Hematopoietic multipotent progenitor cell treated with erythropoietin and hydrocortisone succinate and interleukin-3 and kit ligand, for 8 days (in vitro differentiated cells): Measurements from ENCODE around the gene ENTPD8.
"Not testable (repeated sequence)": the region's sequence is repeated elsewhere in the genome, so short reads cannot be mapped to it uniquely, and the experiment has no call there.

Experiments used
- DNase-seq: peaks from one replicate; pipeline ENCODE4 v3.0.0-alpha.2; 2015

ENTPD8 gene

DNA sequence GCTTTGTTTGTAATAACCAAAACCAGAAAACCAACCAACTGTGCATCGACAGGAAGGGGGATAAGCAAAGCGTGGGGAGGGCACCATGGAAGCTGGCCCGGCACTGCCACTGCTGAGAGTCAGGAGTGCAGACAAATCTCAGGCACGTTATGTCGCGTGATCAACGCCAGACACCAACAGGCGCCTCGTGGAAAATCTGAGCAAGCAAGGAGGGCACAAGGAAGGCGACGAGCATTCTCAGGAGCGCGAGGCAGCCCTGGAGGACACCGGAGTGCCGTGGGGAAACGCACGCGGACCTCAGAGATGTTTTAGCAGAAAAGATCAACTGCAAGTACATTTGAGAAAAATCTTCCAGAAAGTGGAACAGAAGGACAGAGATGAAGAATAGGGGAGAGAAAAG, 33.1 kb upstream of the ENTPD8 start:
- DNase-seq = no peak

DNA sequence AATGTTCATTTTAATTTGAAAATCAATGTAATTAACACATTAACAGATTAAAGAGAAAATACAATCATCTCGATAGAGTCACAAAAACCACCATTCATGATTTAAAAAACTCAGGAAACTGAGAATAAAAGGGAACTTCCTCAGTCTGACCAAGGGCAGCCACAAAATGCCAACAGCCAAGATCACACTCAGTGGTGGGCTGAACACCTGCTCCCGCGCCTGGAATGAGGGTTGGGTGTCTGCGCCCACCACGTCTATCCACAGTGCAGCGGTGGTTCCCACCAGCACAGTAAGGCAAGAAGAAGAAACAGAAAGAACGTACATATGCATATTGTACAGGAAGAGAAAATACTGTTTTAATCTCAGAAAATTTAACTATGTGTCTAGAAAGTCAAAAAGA, 29.6 kb upstream of the ENTPD8 start:
- no peak for DNase-seq

DNA sequence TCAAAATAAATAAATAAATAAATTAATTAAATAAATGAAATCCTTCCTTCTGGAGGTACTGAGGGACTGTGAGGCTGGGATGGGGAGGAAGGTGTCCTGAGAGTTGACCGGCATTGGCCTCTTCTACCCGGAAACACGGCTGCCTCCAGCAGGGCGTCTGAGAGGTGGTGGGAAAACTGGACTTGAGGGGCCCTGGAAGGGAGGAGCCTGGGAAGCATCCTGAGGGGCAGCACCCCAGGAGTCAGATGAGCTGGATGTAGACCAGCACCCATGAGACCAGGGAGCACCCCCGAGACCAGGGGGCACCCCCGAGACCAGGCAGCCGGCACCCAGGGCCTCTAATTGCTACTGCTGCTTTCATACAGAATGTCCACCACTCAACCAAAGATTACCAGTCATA, 26.7 kb upstream of the ENTPD8 start:
- no peak for DNase-seq

DNA sequence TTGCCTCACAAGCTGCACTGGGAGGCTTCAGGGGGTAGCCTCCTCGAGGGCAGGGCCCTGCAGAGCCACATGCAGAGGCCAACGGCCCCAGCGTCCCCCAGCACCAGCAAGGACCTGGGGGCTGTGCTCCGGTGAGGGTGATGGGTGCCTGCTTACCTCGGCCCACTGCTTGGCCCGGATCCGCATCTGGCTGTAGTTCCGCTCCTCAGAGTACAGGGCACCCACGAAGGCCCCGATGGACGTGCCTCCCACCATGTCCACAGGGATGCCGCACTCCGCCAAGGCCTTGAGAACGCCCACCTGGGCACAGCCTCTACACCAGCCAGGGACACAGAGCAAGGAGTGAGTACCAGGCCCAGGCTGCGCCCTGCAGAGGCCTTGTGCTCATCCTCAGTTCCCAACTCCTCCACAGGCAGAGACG, 26.0 kb upstream of the ENTPD8 start:
- no peak for DNase-seq

DNA sequence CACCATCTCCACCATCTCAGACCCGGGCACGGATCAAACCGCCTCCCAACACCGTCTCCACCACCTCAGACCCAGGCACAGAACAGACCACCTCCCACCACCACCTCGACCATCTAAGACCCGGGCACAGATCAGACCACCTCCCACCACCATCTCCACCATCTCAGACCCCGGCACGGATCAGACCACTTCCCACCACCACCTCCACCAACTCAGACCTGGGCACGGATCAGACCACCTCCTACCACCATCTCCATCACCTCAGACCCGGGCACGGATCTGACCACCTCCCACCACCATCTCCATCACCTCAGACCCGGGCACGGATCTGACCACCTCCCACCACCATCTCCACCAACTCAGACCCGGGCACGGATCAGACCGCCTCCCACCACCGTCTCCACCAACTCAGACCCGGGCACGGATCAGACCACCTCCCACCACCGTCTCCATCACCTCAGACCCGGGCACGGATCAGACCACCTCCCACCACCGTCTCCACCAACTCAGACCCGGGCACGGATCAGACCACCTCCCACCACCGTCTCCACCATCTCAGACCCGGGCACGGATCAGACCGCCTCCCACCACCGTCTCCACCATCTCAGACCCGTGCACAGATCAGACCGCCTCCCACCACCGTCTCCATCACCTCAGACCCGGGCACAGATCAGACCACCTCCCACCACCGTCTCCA, 25.4 kb upstream of the ENTPD8 start:
- DNase-seq = not testable (repeated sequence)

DNA sequence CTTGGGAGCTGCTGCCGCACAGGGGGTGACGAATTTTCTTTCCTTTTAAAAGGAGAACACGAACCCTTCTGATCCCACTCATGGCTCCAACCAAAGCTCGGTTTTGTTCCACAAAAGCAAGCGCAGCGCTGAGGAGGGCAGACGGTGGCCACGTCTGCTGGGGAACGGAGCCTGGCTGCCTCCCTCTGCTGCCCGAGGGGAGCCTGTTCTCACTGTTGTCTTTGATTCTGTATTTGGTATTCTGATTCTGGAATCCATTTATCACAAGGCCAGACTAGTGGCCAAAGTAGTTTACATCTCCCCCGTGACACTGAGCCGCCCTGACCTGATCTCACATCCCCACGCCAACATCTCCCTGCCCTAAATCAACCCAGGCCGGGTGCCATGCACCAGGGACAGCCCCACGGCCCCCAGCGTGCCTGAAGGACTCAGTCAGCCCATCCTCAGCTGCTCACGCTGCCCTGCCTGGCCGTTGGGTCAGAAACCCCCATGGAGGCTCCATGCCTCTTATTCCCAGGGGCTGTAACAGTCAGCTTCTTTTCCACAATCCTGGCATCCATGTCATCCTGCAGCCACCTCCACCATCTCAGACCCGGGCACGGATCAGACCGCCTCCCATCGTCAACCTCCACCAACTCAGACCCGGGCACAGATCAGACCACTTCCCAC, 24.7 kb upstream of the ENTPD8 start:
- no peak for DNase-seq

DNA sequence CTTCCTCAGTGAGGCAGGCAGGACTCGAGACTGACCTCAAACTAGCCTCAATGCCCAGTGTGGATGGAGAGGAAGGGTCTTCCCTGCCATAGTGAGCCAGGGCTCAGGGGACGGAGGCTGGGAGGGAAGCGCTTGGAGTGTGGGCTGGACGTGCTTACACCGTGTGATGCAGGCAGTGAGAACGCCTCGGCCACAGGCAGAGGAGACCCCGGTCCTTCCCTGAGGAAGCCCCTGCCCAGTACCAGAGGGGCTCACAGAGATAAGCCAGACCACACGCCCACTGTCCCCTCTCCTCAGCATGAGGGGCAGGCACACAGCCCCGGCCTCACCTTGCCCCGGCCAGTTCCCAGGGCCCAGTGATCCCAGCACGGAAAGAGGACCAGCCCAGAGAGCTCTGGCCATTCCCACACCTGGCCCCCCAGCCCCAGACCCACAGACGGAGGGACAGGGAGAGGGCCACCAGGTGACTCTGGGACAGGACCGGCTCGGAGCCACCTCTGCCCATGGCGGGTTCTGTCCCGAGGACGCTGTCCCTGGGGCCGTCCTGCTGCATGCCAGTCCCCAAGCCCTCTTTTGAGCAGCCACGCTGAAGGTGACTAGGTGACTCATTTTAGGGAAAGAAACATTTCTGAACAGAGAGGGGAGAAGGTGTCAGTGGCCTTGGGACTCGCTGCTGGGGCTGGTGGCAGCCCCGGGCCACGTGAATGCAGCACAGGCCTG, 24.0 kb upstream of the ENTPD8 start:
- no peak for DNase-seq

DNA sequence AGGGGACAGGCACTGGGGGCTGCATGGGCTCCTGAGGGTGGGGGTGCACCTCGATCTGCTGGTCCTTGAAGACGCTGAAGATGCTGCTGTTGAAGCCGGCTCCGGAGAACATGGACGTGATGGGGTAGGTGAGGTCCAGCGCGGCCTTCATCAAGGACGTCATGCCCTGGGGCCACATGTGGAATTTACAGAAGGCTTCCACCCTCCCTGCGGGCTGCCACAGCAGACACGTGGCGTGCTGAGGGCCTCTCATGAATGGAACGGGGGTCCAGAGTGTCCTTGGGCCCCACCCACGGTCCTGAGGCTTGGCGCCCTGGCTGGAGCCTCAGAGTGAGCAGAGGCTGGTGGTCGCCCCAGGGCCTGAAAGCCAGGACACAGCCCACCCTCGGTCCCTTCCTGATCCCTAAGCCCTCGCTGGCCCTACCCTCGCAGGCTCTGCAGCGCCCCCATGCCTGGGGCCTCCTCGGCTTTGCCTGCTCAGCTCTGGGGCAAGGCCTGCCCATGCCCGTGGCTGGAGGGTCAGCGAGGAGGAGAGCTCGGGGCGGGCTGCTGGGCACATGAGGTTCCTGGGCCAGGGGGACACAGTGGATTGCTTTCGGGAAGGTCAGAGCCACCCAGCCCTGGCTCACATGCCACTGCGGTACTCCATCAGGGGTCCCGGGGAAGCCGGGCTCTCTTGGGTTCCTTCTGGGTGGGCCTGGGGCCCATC, 23.3 kb upstream of the ENTPD8 start:
- DNase-seq = no peak

DNA sequence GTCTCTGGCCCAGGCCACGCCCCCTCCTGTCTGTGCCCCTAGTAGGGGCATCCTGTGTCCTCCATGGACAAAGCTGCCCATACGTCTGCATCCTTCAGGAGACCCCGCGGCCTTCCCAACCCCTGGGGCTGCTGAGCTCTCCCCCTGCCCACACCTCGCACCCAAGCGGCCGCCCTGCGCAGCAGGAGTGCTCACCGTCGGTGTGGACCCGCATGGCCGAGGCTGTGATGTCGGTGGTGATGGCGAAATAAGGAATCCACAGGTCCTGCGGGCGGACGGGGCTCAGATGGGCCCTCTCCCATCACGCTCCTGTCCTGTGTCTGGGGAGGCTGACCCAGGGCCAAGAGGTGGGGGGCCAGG, 22.8 kb upstream of the ENTPD8 start:
- DNase-seq = no peak

DNA sequence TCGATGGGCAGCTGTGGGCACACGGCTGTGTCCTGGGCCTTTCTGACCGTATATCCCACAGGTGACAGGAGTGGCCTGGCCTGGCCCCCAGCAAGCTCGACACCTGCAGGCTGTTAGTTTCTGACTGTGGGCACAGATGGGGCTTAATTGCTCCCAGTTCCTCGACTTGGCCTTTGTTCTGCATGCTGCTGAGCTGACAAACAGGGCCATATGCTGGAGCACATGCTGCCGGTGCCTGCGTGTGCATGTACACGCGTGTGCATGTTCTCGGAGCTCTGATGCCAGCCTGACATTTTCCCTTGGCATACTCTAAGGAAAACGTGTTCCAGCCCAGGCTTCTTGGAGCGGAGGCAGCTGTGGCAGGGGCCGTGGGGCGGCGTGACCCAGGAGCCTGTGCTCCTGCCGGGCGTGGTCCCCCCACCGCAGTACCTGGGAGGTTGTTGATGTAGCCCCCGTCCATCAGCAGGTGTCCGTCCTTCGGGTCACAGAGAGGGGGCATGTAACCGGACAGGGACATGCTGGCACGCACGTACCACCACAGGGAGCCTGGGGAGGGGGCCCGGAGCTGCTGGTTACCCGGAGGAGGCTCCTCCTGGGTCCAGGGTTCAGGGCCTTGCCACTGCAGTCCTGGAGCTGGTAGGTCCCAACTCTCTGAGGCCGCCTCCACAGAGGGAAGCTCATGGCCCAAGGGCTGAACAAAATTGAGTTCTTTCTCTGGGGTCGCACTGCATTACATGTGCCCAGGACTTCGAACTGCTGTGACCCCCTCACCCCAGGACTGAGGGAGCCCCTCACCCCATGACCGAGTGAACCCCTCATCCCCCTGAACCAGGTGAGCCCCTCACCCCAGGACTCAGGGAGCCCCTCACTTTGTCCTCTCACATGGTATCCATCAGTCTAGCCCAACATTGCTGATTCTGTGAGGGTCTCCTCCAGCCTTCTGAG, 22.1 kb upstream of the ENTPD8 start:
- DNase-seq = no peak

DNA sequence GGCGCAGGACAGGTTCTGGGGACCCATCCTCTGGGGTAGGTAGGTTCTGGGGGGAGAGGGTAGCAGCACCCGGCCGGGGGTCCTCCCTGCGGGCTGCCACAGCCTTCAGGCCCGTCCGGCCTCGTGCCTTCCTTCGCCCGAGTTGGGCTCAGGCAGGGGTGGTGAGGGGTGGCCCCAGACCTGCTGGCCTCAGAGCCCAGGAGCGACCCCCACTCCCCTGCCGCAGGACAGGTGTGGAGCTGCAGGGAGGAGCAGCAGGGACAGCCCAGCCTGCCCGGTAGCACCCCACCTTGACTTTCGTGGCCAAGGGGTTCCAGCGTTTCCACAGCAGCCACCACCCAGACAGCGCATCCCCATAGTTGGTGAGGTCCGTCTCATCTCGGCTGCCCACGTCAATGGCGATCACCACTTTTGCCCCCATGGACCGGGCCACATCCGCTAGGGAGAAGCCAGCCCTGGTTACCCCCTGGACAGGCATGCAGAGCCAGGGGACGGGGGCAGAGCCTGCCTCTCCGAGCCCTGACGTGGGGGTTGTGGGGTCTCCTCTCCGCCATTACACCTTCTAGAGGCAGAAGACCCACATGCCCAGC, 21.3 kb upstream of the ENTPD8 start:
- no peak for DNase-seq

DNA sequence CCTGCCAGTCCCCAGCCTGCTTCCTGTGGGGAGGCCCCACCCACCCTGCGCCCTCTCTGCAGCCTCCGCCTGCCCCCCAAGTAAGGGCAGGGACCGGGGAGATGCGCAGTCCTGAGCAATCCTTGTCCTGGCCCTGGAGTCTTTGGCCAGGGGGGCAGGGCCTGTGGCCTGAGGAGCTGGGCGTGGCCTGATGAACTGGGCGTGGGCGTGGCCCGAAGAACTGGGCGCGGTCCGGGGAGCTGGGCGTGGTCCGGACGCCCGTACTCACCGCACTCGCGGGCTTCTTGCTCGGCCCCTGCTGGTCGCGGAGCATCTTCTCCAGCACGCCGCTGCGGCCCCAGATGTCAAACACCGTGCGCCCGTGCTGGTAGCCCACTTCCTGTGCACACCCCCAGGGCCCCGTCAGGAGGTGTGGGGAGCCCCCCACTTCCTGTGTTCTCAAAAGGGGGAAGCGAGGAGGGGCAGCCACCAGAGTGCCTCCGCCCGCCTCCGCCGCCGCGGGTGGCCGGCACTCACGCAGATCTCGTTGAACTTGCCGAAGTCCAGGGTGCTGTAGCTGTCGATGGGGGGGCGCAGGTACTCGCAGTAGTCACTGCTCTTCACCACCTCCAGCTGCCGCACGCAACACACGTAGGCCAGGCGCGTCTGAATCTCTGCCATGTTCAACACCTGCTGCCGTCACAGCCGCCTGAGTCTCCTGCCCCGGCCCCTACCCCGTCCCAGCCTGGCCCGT, 20.7 kb upstream of the ENTPD8 start:
- peak; percentile 82 for DNase-seq

DNA sequence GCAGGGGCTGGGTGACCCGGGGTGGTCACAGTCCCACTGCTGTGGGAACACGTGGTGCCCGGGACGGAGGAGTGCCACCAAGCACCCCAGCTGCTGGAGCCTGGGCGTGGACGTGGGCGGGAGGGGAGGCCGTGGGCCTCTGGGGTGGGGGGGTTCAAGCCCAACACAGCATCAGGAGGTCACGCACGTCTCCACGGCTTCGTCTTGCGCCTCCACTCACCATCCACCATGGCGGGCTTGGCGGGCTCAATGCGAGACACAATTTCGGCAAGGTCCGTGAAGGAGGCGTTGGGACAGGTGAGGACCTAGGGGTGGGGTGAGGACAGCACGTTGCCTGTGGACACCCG, 20.1 kb upstream of the ENTPD8 start:
- DNase-seq = no peak

DNA sequence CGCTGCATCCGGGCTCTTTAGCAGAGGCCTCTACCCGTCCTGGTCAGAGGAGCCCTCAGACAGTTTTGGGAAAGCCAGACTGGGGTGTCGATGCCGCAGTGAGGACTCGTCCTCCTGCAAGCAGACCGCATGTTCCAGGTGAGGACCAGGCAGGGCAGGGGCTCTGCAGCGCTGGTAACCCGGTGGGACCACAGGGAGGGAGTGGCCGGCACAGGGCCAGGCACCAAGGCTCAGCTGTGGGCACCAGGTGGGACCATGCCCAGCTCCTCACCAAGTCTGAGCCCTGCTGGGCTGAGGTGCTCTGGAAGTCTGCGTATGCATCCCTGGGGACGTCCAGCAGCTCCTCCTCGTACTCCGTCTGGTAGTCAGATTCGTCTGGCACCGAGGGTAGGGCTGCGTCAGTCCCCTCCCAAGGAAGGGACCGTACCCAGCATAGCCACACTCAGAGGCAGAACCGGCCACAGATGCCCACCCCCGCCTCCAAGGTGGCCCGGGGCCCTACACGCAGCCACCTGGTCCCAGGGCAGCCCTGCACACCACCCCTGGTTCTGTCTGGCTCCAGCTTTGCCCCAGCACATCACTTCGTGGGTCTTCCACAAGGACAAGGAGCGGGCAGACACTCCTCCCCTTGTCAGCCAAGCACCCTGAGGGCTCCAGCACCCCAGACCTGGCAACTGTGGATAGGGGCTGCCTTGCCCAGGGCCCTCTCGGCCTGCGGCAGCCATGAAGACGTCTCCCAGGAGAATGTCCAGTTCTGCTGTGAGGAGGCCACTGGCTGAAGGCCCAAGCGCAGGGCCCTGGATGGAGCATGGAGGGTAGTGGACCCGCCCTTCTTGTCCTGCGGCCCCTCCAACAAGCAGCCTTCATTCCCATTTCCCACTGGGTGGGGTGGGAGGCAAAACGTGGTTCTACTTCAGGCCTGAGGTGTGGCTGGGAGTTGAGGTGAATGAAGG, 19.5 kb upstream of the ENTPD8 start:
- no peak for DNase-seq

DNA sequence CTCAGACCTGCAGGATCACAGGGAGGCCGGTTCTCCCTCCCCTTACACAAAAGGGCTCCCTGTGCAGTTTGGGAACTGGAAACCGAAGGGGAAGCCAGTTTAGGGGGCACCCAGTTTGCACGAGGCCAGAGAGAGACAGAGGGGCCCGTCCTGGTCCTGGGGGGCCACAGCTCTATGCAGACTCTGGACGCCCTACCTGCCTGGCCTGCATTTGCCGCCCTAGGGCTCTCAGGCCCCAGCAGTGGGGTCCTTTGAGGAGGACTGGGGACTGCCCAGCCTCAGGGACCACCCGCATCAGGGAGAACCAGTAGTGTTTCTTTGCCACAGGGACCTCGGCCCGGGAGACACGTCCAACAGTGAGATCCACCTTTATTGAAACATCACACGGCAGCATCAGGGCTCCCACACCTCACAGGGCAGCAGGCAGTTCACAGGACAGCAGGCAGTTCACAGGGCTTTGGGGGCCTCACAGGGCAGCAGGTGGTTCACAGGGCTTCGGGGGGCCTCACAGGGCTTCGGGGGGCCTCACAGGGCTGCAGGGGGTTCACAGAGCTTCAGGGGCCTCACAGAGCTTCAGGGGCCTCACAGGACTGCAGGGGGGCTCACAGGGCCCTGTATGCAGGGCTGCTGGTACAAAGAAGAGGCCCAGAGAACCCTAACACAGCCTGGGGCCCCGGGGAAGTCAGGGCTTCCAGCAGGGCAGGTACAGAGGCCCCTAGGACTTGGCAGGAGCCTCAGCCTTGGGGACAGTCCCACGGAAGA, 18.6 kb upstream of the ENTPD8 start:
- DNase-seq = no peak

DNA sequence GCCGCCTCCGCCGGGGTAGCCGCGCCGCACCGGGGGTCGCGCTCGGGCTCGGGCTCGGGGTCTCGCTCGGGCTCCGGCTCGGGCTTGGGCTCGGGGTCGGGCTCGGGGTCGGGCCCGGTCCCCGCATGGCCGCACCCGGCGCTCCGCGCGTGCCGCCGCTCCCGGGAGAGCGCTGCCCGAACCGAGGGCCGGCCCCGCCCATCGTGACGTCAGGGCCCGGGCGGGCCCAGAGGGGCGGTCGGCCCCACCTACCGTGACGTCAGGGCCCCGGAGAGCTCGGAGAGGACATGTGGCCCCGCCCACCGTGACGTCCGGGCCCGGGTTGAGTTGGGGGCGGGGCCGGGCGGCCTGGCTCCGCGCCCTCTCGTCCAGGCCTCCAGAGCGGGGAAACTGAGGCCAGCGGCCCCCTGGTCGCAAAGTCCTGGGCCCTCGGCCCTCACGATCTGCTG, 18.0 kb upstream of the ENTPD8 start, which contains the start of gene NSMF:
TSS of gene NSMF (minus strand) at position 183 of the 449 bp plus-strand sequence. CDS start 232 bp downstream, outside the sequence.
- DNase-seq = peak; percentile 86

DNA sequence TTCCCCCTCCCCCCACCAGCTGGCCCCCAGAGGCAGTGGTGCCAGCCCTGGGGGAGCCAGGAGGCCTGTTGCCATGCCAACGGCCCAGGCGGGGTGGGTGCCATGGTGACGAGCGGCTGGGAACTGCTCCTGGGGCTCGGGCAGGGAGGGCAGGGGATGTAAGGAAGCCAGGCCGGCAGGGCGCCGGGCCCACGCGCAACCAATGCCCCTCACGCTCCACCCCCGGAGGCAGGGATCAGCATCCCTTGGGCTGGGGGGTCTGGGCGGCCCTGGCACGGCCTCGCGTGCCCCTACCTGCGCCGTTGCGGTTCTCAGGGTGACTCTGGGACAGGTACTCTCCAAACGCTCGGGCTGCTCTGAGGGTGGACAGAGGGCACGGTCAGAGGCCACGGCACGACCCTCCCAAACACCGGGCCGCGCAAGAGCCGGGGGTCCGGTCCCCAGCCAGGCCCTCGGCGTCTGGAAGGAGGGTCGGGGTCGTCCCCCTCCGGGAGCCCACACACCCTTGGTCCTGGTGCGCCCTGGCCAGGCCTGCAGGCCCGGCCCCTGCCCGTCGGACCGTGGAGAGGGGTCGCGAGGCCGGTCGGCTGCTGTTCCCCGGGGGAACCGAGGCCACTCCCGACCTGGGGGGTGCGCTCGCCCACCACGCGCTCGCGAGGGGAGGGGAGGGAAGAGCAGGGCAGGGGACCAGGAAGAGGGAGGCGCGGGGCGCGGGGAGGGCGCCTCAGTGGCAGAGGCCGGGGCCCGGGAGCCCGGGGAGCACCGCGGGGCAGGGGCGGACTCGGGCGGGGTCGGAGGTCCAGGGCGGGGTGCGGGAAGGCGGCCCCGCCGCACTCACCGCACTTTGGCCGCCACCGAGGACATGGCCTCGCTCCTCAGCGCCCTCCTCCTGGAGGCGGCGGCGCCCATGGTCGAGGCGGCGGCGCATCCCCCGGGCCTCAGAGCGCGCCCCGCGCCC, 17.3 kb upstream of the ENTPD8 start:
- no peak for DNase-seq
